OCI-LY1 (cell line): Measurements from ENCODE around the gene ZCCHC14.
"Not testable (repeated sequence)": the region's sequence is repeated elsewhere in the genome, so short reads cannot be mapped to it uniquely, and the experiment has no call there.

Source experiments
- H2AFZ ChIP-seq: fragments of 200-600 bp; sonication (generic), shearing (Covaris generic); 2 replicates; pipeline ENCODE4 v1.6.0; 2014; ENCODE audit warnings: antibody characterized with exemption, mild to moderate bottlenecking, low read length
- H3F3A ChIP-seq: fragments of 200-600 bp; sonication (generic), shearing (Covaris generic); 2 replicates; pipeline ENCODE4 v1.6.0; 2014; ENCODE audit warnings: mild to moderate bottlenecking, antibody characterized with exemption, low read length, moderate library complexity; ENCODE audit not compliant: insufficient read depth
- H3K27ac ChIP-seq: fragments of 200-600 bp; sonication (generic); 2 replicates; pipeline ENCODE4 v1.5.1; 2014; ENCODE audit warnings: low read length, mixed run types, mild to moderate bottlenecking, low read depth; ENCODE audit not compliant: poor library complexity, severe bottlenecking
- H3K27me3 ChIP-seq: fragments of 200-600 bp; sonication (generic); 2 replicates; pipeline ENCODE4 v1.6.0; 2014; ENCODE audit warnings: antibody characterized with exemption, mild to moderate bottlenecking, low read length, moderate library complexity; ENCODE audit not compliant: insufficient read depth
- H3K36me3 ChIP-seq: fragments of 200-600 bp; sonication (generic); 2 replicates; pipeline ENCODE4 v1.6.1; 2014; ENCODE audit warnings: mild to moderate bottlenecking, antibody characterized with exemption, low read length, moderate library complexity, mixed read lengths; ENCODE audit not compliant: insufficient read depth
- H3K4me1 ChIP-seq: fragments of 200-600 bp; sonication (generic); 2 replicates; pipeline ENCODE4 v1.5.1; 2014; ENCODE audit warnings: mild to moderate bottlenecking, low read length, moderate library complexity; ENCODE audit not compliant: insufficient read depth, severe bottlenecking
- H3K4me2 ChIP-seq: fragments of 200-600 bp; sonication (generic), shearing (Covaris generic); 2 replicates; pipeline ENCODE4 v1.6.1; 2014; ENCODE audit warnings: low read length
- H3K4me3 ChIP-seq: fragments of 200-600 bp; sonication (generic); 2 replicates; pipeline ENCODE4 v1.5.1; 2014; ENCODE audit warnings: low read length, low read depth, mild to moderate bottlenecking, mixed read lengths; ENCODE audit not compliant: poor library complexity, severe bottlenecking
- H3K79me2 ChIP-seq: fragments of 200-600 bp; shearing (Covaris generic); 2 replicates; pipeline ENCODE4 v1.6.1; 2016; ENCODE audit warnings: mixed run types, low read length, mixed read lengths; ENCODE audit not compliant: insufficient read depth
- H3K9ac ChIP-seq: fragments of 200-600 bp; sonication (generic), shearing (Covaris generic); 2 replicates; pipeline ENCODE4 v1.6.1; 2014; ENCODE audit warnings: mild to moderate bottlenecking, low read length, mixed read lengths
- H3K9me2 ChIP-seq: fragments of 200-600 bp; sonication (generic), shearing (Covaris generic); 2 replicates; pipeline ENCODE4 v1.6.1; 2014; ENCODE audit warnings: low read depth, mild to moderate bottlenecking, low read length, mixed read lengths
- H3K9me3 ChIP-seq: fragments of 200-600 bp; shearing (Covaris generic); 2 replicates; pipeline ENCODE4 v1.6.1; 2014; ENCODE audit warnings: low read length, mixed read lengths
- H4K20me1 ChIP-seq: fragments of 200-600 bp; sonication (generic), shearing (Covaris generic); 2 replicates; pipeline ENCODE4 v1.6.0; 2016; ENCODE audit warnings: mild to moderate bottlenecking, low read length; ENCODE audit not compliant: insufficient read depth
- CTCF ChIP-seq: fragments of 200-600 bp; sonication (generic), shearing (Covaris generic); IDR thresholded peaks from 2 replicates; pipeline ENCODE4 v1.5.1; 2017; ENCODE audit warnings: mild to moderate bottlenecking, antibody characterized with exemption, low read length, moderate library complexity, mixed read lengths
- EZH2 ChIP-seq: fragments of 200-600 bp; sonication (generic), shearing (Covaris generic); IDR thresholded peaks from 2 replicates; pipeline ENCODE4 v1.8.0; 2017; ENCODE audit warnings: borderline replicate concordance, mixed run types, mild to moderate bottlenecking, antibody characterized with exemption, low read length, moderate library complexity, mixed read lengths

Gene ZCCHC14

GRCh38 chr16:87380881-87381280, 111.9 kb downstream of the ZCCHC14 start:
- Histone ChIP-seq H3K4me1 (peaks cover 33% of the 10 kb centered on the region), H3K9me2 (no peaks in the 10 kb centered on the region), H3K4me2 (peak overlapping the region; percentile 72), H4K20me1 (no peaks in the 10 kb centered on the region), H3K4me3 (peak overlapping the region; percentile 88), H3K27ac (no peak overlapping the region), H3K9ac (peak overlapping the region; percentile 35; the same call in 1 of the 2 replicates), H3K79me2 (peaks cover 47% of the 10 kb centered on the region), H3K36me3 (peaks cover 9% of the 10 kb centered on the region), H3F3A (no peaks in the 10 kb centered on the region), H2AFZ (no peak overlapping the region), H3K9me3 (no peaks in the 10 kb centered on the region), H3K27me3 (no peaks in the 10 kb centered on the region)
- TF ChIP-seq EZH2: no peak
- TF ChIP-seq CTCF: no peak

GRCh38 chr16:87380403-87380802, 112.4 kb downstream of the ZCCHC14 start:
- Histone ChIP-seq H3F3A (no peaks in the 10 kb centered on the region), H3K27me3 (no peaks in the 10 kb centered on the region), H3K36me3 (peaks cover 9% of the 10 kb centered on the region), H3K9me3 (no peaks in the 10 kb centered on the region), H4K20me1 (no peaks in the 10 kb centered on the region), H3K79me2 (peaks cover 52% of the 10 kb centered on the region), H3K9ac (no peak overlapping the region), H3K4me3 (peak overlapping the region; percentile 88), H3K4me2 (peak overlapping the region; percentile 72; the same call in 1 of the 2 replicates), H3K9me2 (no peaks in the 10 kb centered on the region), H3K4me1 (peaks cover 33% of the 10 kb centered on the region), H2AFZ (no peak overlapping the region), H3K27ac (no peak overlapping the region)
- TF ChIP-seq CTCF (no peak), EZH2 (no peak)

GRCh38 chr16:87379312-87379752, 113.5 kb downstream of the ZCCHC14 start:
- H3K4me2 ChIP-seq, H3K9me3 ChIP-seq, H4K20me1 ChIP-seq, H3K9me2 ChIP-seq, H3K27me3 ChIP-seq, H2AFZ ChIP-seq, H3K4me3 ChIP-seq, H3K9ac ChIP-seq, H3F3A ChIP-seq, H3K27ac ChIP-seq: not testable (repeated sequence)
- H3K79me2 ChIP-seq: peaks cover 59% of the 10 kb centered on the region
- peaks cover 26% of the 10 kb centered on the region for H3K4me1 ChIP-seq
- peaks cover 12% of the 10 kb centered on the region for H3K36me3 ChIP-seq

GRCh38 chr16:87376660-87377059, 116.2 kb downstream of the ZCCHC14 start:
- no peaks in the 10 kb centered on the region for H3F3A ChIP-seq
- H3K36me3 ChIP-seq: peaks cover 14% of the 10 kb centered on the region
- H3K9ac ChIP-seq: no peak overlapping the region
- peaks cover 14% of the 10 kb centered on the region for H3K4me1 ChIP-seq
- no peaks in the 10 kb centered on the region for H3K9me2 ChIP-seq
- no peak overlapping the region for H3K4me2 ChIP-seq
- no peaks in the 10 kb centered on the region for H3K9me3 ChIP-seq
- no peak overlapping the region for H3K4me3 ChIP-seq
- H3K79me2 ChIP-seq: peaks cover 58% of the 10 kb centered on the region
- no peak overlapping the region for H3K27ac ChIP-seq
- H2AFZ ChIP-seq: no peak overlapping the region
- H3K27me3 ChIP-seq: no peaks in the 10 kb centered on the region
- no peaks in the 10 kb centered on the region for H4K20me1 ChIP-seq
- TF ChIP-seq CTCF (no peak), EZH2 (no peak)
